ENCODE results near the gene PPEF1. TPM values are rescaled to one million over a fixed set of nuclear protein-coding genes. Genes with fewer than 3 reads are reported as not detected.

The PPEF1 gene
- total and polyA plus RNA-seq, 8 donors = 0.31 to 1.0 (median 0.70) TPM

GRCh38 chrX:18691431-18691830 lies 16.0 kb upstream of the PPEF1 start:
- Histone ChIP-seq H3K27me3 (no peaks in the 10 kb centered on the region), H3K36me3 (no peaks in the 10 kb centered on the region), H3K4me3 (no peak overlapping the region), H3K27ac (no peak overlapping the region), H3K9me3 (no peaks in the 10 kb centered on the region), H3K4me1 (peaks cover 0 to 6% of the 10 kb centered on the region in 2 donors)
- intact Hi-C loops (cut with DNase I) = no loop called here
- ATAC-seq = no peak
- TF ChIP-seq, protein P1, sequence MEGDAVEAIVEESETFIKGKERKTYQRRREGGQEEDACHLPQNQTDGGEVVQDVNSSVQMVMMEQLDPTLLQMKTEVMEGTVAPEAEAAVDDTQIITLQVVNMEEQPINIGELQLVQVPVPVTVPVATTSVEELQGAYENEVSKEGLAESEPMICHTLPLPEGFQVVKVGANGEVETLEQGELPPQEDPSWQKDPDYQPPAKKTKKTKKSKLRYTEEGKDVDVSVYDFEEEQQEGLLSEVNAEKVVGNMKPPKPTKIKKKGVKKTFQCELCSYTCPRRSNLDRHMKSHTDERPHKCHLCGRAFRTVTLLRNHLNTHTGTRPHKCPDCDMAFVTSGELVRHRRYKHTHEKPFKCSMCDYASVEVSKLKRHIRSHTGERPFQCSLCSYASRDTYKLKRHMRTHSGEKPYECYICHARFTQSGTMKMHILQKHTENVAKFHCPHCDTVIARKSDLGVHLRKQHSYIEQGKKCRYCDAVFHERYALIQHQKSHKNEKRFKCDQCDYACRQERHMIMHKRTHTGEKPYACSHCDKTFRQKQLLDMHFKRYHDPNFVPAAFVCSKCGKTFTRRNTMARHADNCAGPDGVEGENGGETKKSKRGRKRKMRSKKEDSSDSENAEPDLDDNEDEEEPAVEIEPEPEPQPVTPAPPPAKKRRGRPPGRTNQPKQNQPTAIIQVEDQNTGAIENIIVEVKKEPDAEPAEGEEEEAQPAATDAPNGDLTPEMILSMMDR (IDR thresholded peaks at IDR 0.05) = no peak
- DNase-seq = no peak

- no peak for ATAC-seq
- H3K36me3 ChIP-seq = no peaks in the 10 kb centered on the region
- intact Hi-C loops (cut with DNase I) = no loop called here
- no peak for DNase-seq
- H3K4me1 ChIP-seq = no peaks in the 10 kb centered on the region
- no peak overlapping the region for H3K4me3 ChIP-seq
- no peaks in the 10 kb centered on the region for H3K27me3 ChIP-seq
- TF ChIP-seq, protein P1 (IDR thresholded peaks at IDR 0.05) = no peak
- no peak overlapping the region for H3K27ac ChIP-seq
- H3K9me3 ChIP-seq = no peaks in the 10 kb centered on the region
These were observed 14.9 kb upstream of the PPEF1 start for GRCh38 chrX:18692541-18692940.

DNA sequence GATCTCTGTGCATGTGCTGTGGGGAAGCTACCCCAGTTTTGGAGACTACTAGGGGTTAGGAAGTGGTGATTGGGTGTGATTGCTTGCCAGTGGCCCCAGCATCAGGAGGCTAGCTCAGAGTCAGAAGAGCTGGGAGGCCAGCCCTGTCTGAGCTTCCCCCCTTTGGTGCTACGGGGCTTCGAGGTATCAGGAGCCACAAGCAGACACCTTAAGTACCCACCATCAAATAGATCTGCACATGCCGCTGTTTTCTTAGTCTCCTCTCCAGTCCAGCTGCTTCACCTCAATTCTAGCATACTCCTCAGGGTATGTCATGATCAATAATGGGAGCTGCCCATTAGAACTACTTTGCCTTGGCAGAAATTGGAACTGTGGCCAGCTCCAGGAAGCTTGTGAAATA lies 10.8 kb upstream of the PPEF1 start:
- TF ChIP-seq, protein P1 (IDR thresholded peaks at IDR 0.05) = no peak
- no peaks in the 10 kb centered on the region for H3K4me1 ChIP-seq
- no peak overlapping the region for H3K4me3 ChIP-seq
- intact Hi-C loops (cut with DNase I) = no loop called here
- H3K27me3 ChIP-seq = no peaks in the 10 kb centered on the region
- no peak overlapping the region for H3K27ac ChIP-seq
- no peaks in the 10 kb centered on the region for H3K36me3 ChIP-seq
- DNase-seq = no peak
- H3K9me3 ChIP-seq = no peaks in the 10 kb centered on the region
- no peak for ATAC-seq

DNA sequence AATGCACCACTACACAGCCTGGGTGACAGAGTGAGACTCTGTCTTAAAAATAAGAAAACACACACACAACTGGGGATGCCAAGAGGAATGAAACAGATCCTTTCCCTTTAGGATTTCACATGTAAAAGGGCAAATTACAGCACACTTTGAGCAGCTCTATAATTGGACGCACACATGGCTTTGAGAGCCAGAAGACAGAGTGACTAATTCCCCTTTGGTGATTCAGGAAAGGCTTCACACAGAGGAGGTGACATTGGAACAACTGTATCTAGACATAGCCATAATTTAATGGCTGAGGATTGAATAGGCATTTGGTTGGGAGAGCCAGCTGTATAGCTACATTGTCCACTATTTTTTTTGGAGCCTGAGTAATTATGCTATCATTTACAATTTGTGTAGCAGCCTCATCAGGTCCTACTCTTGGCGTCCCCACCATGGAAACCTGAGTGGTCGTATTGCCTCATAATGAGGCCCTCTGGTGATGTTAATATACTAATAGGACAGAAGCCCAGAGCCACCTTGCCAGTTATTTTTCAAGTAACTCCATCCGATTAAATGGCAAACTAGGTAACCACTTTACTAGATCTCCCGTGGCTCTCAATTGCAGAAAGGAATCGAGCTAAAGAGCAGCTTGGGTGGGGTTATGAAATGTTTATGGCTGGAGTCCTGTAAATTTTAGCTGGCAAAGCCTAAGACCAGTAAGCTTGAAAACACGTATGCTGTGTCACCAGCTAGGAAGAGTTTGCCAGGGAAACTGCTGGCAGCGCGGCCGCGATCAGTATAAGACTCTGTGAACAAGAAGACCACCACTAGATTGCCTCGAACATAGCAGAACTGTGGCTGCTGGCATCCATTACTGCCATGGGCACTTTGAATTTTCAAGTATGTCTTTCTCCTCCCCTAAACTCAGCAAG lies 8.5 kb upstream of the PPEF1 start:
- Histone ChIP-seq H3K36me3 (no peaks in the 10 kb centered on the region), H3K4me3 (no peak overlapping the region), H3K27ac (no peak overlapping the region), H3K4me1 (peaks cover 0 to 4% of the 10 kb centered on the region in 2 donors), H3K9me3 (no peaks in the 10 kb centered on the region), H3K27me3 (no peaks in the 10 kb centered on the region)
- ATAC-seq (no peak), DNase-seq (no peak)
- TF ChIP-seq, protein P1 (IDR thresholded peaks at IDR 0.05) = no peak
- intact Hi-C loops (cut with DNase I) = no loop called here

DNA sequence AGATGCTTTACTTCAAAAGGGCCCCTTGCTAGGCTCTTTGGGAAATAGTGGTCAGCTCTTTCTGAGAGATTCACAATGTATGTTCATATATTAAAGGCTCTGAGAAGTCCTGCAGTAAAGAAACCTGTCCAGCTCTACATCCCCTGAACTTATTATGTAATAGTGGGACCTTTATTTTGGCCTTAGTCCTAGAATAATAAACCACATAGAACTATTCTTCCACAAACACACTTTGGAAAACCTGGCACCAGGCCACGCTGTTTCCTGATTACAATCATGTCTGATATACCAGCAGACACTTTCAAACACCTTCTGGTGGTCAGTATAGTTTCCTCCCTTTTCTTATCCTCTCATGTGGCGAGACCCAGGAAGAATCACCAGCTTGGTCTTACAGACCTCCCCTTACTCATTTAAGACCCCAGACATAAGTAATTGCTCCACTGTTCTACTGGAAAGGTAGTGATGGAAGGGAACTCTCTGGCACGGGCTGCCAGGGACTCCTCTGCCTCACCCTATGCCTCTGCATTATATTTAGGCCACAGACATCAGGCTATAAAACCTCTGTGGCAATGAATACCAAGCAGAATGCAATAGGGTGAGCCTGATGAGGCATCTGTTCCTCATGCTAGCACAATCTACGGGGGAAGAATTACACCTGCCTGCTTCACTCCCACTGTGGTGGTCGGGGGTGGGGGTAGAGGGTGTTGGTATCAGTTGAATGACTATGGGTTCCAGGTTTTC lies 5.7 kb upstream of the PPEF1 start:
- peak; percentile 36 for ATAC-seq
- intact Hi-C loops (cut with DNase I) = no loop called here
- no peaks in the 10 kb centered on the region for H3K9me3 ChIP-seq
- no peak overlapping the region for H3K4me3 ChIP-seq
- H3K36me3 ChIP-seq = no peaks in the 10 kb centered on the region
- no peak for DNase-seq
- peak overlapping the region; percentile 13 to 48 for H3K27ac ChIP-seq
- no peaks in the 10 kb centered on the region for H3K27me3 ChIP-seq
- peaks cover 0 to 4% of the 10 kb centered on the region in 2 donors for H3K4me1 ChIP-seq
- TF ChIP-seq, protein P1 (IDR thresholded peaks at IDR 0.05) = no peak
